ENCODE measurements around the gene ATRAID. TPM values are rescaled to one million over a fixed set of nuclear protein-coding genes. Genes with fewer than 3 reads are reported as not detected.

The ATRAID gene
- total and polyA plus RNA-seq, 9 donors = 84.5 to 121 (median 94.2) TPM

DNA sequence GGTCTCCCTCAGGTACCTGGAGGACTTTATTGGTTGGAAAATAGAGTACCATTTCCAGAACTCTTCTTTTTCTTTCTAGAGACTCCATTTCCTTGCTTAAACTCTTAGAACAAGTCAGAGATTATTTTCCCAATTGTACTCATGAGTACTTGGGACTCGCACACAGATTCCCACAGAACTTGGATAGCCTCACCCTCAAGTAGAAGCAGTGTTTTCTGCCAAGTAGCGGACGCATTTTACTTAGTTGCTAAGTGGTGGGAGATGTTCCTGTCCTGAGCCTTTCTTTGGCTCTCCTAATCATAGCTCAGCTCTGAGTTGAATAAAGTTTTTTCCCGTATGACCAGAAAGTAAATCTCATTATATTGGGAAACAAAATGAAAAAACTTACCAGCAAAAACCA, 33.8 kb downstream of the ATRAID start:
- peaks cover 15% of the 10 kb centered on the region for H3K4me1 ChIP-seq (ENCODE audit: control insufficient read depth, insufficient read depth, low read length)
- DNase-seq = peak; percentile 84
- no peak overlapping the region for H3K4me3 ChIP-seq (ENCODE audit: low read length)
- H3K36me3 ChIP-seq (ENCODE audit: control insufficient read depth, insufficient read depth, low read length) = peaks cover 43% of the 10 kb centered on the region
- no peak overlapping the region for H3K27ac ChIP-seq (ENCODE audit: low read length)
- no CpG with 5 or more reads among the region's 4 CpGs for WGBS (ENCODE audit: insufficient coverage)
- H3K27me3 ChIP-seq (ENCODE audit: control insufficient read depth, insufficient read depth, low read length) = peaks cover 16% of the 10 kb centered on the region
- H3K9me3 ChIP-seq (replicated peaks; ENCODE audit: control insufficient read depth, low read depth, low read length) = no peaks in the 10 kb centered on the region

DNA sequence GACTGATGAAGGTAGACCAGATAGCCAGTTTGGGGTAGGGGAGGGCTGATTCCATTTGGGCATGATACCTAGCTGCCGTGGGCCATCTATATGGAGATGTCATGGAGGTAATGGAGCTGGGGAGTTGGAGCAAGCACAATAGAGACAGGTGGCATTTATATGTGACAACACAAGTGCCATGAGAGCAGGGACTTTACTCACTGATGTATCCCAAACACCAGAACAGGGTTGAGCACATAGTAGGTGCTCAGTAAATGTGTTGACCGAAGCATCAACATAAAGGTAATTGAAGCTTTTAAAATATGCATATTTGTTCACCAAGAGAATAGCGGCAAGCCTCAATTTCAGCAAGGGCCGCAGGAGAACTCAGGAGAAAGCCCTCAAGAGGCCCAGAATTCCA, 36.1 kb downstream of the ATRAID start:
- H3K4me1 ChIP-seq (ENCODE audit: control insufficient read depth, insufficient read depth, low read length) = peaks cover 9% of the 10 kb centered on the region
- DNase-seq = no peak
- peaks cover 21% of the 10 kb centered on the region for H3K36me3 ChIP-seq (ENCODE audit: control insufficient read depth, insufficient read depth, low read length)
- H3K9me3 ChIP-seq (replicated peaks; ENCODE audit: control insufficient read depth, low read depth, low read length) = no peaks in the 10 kb centered on the region
- no peak overlapping the region for H3K4me3 ChIP-seq (ENCODE audit: low read length)
- 84% methylated on average over 3 of the region's 4 CpGs for WGBS (ENCODE audit: insufficient coverage)
- H3K27ac ChIP-seq (ENCODE audit: low read length) = no peak overlapping the region
- peaks cover 29% of the 10 kb centered on the region for H3K27me3 ChIP-seq (ENCODE audit: control insufficient read depth, insufficient read depth, low read length)

DNA sequence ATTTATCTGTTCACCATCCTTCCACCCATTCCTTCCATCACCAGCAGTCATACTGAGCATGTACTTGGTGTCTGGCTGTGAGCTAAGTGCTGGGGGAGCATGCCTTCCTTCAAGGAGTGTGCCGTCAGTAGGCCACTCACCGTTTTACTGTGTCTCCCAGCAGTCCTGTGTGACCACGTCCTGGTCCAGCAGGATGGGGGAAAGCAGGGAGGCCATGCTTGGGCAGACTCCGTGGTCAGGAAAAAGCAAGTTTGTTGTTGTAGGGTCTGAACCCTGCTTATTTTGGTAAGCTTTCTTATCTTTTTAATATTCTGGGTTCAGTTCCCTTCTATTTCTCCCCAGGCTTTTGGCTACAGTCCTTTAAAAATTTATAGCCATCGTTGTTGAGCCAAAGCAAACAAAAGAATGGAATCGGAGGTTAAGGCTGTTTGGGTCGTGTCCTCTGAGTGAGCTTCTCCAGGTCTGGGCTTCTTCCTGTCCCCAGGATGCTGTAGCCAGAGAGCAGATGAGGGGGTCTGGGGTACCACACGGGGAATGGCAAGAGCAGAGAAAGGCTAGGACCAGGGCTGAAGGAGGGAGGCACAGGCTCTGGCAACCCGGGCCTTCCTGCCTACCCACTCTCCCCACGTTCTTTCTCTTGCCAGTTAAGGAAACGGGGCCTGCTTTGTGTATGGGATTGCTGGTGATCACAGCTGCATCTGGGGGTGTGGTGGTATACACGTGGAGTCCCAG, 37.5 kb downstream of the ATRAID start:
- H3K27ac ChIP-seq (ENCODE audit: low read length) = no peak overlapping the region
- peaks cover 6% of the 10 kb centered on the region for H3K36me3 ChIP-seq (ENCODE audit: control insufficient read depth, insufficient read depth, low read length)
- H3K27me3 ChIP-seq (ENCODE audit: control insufficient read depth, insufficient read depth, low read length) = peaks cover 34% of the 10 kb centered on the region
- no peak overlapping the region for H3K4me3 ChIP-seq (ENCODE audit: low read length)
- DNase-seq = no peak
- H3K4me1 ChIP-seq (ENCODE audit: control insufficient read depth, insufficient read depth, low read length) = peaks cover 5% of the 10 kb centered on the region
- no peaks in the 10 kb centered on the region for H3K9me3 ChIP-seq (replicated peaks; ENCODE audit: control insufficient read depth, low read depth, low read length)
- 28% methylated on average over 4 of the region's 12 CpGs for WGBS (ENCODE audit: insufficient coverage)

DNA sequence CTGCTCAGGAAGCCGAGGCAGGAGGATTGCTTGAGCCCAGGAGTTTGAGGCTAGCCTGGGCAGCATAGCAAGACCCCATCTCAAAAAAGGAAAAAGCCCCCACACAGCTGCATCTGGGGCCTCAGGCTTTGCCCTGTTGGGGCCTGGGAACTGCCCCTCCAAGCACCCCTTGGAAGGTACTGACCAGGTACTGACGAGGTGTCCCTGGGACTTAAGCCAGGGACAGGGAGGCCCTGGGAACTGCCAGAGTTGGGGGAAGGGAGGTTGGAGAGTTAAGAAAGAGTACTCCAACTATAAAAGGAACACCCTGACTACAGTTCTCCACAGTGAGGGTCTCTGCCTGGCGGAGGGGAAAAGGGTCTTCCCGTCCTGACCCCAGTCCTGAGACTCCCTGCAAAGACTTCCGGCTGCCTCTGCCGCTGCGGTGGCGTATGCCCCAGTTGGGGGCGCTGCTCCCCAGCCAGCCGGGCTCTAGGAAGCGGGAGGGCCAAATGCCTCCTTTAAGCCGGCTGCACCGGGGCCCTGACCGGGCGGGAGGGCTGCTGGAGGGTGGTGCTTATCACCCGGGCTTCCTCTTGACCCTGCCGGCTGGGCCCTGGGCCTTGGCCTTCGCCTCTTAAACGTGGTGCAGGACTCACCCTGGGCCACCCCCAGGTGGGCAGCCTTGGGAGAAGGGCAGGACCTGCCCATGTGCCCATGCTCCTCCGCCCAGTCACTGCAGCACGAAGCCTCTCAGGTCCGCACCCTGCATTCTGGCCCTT, 38.2 kb downstream of the ATRAID start:
- 11% methylated on average over 20 of the region's 22 CpGs for WGBS (ENCODE audit: insufficient coverage)
- no peak overlapping the region for H3K4me3 ChIP-seq (ENCODE audit: low read length)
- no peak overlapping the region for H3K27ac ChIP-seq (ENCODE audit: low read length)
- peaks cover 2% of the 10 kb centered on the region for H3K36me3 ChIP-seq (ENCODE audit: control insufficient read depth, insufficient read depth, low read length)
- peaks cover 39% of the 10 kb centered on the region for H3K27me3 ChIP-seq (ENCODE audit: control insufficient read depth, insufficient read depth, low read length)
- H3K9me3 ChIP-seq (replicated peaks; ENCODE audit: control insufficient read depth, low read depth, low read length) = no peaks in the 10 kb centered on the region
- H3K4me1 ChIP-seq (ENCODE audit: control insufficient read depth, insufficient read depth, low read length) = peaks cover 5% of the 10 kb centered on the region
- DNase-seq = no peak

DNA sequence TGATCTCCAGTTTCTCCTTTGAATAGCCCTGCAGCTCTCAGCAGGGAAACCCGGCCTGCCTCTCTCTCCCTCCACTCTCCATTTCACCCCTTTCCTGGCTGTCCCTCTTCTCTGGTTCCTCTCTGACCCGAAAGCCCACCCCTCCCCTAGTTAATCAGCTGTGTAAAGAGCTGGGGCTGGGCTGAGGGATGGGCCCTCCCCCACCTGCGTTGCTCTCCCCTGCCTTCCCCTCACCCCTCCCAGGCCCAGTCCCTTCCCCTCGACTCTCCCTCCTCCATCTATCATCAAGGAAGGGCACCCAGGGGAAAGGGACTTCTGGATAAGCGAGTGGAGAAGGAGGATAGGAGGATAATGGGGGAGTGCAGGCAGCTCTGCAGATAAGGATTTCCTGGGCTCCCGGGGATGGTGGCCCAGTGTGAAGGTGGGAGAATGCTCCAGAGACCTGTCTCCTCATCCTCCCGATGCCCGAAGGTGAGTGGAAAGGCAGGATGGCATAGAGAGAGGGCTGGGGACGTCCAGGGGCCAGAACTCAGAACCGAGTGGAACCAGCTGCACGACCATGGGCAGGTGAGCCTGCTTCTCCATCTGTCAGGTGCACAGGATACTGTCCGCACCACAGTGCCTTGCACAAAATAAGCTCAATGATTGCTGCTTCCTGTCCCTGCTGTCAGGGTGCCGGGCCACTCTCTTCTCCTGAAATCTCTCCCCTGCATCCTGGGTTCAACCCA, 39.0 kb downstream of the ATRAID start:
- WGBS (ENCODE audit: insufficient coverage) = 39% methylated on average over 10 of the region's 13 CpGs
- no peaks in the 10 kb centered on the region for H3K36me3 ChIP-seq (ENCODE audit: control insufficient read depth, insufficient read depth, low read length)
- H3K27ac ChIP-seq (ENCODE audit: low read length) = no peak overlapping the region
- no peak overlapping the region for H3K4me3 ChIP-seq (ENCODE audit: low read length)
- no peak for DNase-seq
- H3K4me1 ChIP-seq (ENCODE audit: control insufficient read depth, insufficient read depth, low read length) = peaks cover 5% of the 10 kb centered on the region
- H3K27me3 ChIP-seq (ENCODE audit: control insufficient read depth, insufficient read depth, low read length) = peaks cover 43% of the 10 kb centered on the region
- H3K9me3 ChIP-seq (replicated peaks; ENCODE audit: control insufficient read depth, low read depth, low read length) = no peaks in the 10 kb centered on the region

DNA sequence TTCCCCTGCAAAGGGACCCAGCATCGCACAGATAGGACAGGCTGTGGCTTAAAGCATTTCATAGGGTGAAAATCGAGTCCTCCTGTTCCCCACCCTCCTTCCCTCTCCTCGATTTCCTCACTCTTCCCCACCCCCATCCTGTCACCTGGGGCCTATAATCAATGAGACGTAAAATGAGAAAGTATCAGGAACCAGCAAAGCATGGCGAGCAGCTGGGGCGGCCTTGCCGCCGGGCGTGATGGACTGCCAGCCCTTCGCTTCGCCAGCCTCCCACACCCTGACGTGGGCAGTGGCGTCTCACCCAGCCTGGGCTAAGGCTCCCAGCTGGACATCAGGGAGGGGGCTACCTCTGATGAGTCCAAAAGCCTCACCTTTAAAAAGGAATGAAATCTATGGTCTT, 39.9 kb downstream of the ATRAID start:
- WGBS (ENCODE audit: insufficient coverage) = 48% methylated on average over 3 of the region's 13 CpGs
- no peak for DNase-seq
- no peaks in the 10 kb centered on the region for H3K9me3 ChIP-seq (replicated peaks; ENCODE audit: control insufficient read depth, low read depth, low read length)
- H3K27ac ChIP-seq (ENCODE audit: low read length) = no peak overlapping the region
- no peak overlapping the region for H3K4me3 ChIP-seq (ENCODE audit: low read length)
- peaks cover 5% of the 10 kb centered on the region for H3K4me1 ChIP-seq (ENCODE audit: control insufficient read depth, insufficient read depth, low read length)
- H3K36me3 ChIP-seq (ENCODE audit: control insufficient read depth, insufficient read depth, low read length) = no peaks in the 10 kb centered on the region
- peaks cover 46% of the 10 kb centered on the region for H3K27me3 ChIP-seq (ENCODE audit: control insufficient read depth, insufficient read depth, low read length)

DNA sequence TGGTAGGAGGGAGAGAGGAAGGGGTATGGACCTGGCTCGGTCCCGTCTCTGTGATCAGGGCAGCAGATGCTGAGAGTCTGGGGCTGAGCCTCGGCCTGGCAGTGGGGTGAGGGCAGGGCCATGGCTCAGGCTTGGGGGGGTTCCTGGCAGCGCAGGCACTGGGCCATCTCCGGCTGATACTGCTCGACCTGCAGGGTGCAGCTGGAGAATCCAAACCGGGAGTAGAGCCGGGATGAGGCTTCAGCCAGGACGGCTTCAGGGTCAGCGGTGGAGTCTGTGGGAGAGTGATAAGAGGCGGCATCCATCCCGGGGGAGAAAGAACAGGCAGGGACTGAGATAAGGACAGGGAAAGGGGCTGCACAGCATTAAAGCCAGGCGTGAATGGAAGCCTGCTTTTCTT, 43.3 kb downstream of the ATRAID start:
- Histone ChIP-seq H3K4me1 (ENCODE audit: control insufficient read depth, insufficient read depth, low read length) (peaks cover 1% of the 10 kb centered on the region), H3K9me3 (replicated peaks; ENCODE audit: control insufficient read depth, low read depth, low read length) (no peaks in the 10 kb centered on the region), H3K27ac (ENCODE audit: low read length) (no peak overlapping the region), H3K27me3 (ENCODE audit: control insufficient read depth, insufficient read depth, low read length) (peaks cover 62% of the 10 kb centered on the region), H3K4me3 (ENCODE audit: low read length) (no peak overlapping the region), H3K36me3 (ENCODE audit: control insufficient read depth, insufficient read depth, low read length) (no peaks in the 10 kb centered on the region)
- DNase-seq = no peak
- 37% methylated on average over 11 of the region's 13 CpGs for WGBS (ENCODE audit: insufficient coverage)

DNA sequence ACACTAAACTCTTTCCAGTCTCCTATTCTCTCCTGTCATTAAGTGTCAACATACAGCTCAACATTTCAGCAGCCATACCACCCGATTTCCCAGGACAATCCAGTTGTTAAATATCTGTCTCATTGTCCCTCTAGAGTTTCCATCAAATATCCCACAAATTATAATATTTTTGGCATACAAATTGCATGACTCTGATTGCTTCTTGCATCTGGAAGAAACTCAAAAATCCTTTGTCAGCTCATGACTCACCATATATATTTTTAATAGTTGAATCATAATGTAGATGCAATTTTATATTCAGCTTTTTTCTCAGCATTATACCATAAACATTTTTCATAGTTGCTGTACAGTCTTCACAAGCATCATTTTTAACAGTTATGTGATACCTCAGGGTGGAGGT, 43.8 kb downstream of the ATRAID start:
- Histone ChIP-seq H3K27ac (ENCODE audit: low read length) (no peak overlapping the region), H3K4me1 (ENCODE audit: control insufficient read depth, insufficient read depth, low read length) (no peaks in the 10 kb centered on the region), H3K9me3 (replicated peaks; ENCODE audit: control insufficient read depth, low read depth, low read length) (no peaks in the 10 kb centered on the region), H3K4me3 (ENCODE audit: low read length) (no peak overlapping the region), H3K27me3 (ENCODE audit: control insufficient read depth, insufficient read depth, low read length) (peaks cover 62% of the 10 kb centered on the region), H3K36me3 (ENCODE audit: control insufficient read depth, insufficient read depth, low read length) (no peaks in the 10 kb centered on the region)
- whole genome bisulfite sequencing (ENCODE audit: insufficient coverage) = 13% methylated on average over 1 of the region's 1 CpG
- DNase-seq = no peak

DNA sequence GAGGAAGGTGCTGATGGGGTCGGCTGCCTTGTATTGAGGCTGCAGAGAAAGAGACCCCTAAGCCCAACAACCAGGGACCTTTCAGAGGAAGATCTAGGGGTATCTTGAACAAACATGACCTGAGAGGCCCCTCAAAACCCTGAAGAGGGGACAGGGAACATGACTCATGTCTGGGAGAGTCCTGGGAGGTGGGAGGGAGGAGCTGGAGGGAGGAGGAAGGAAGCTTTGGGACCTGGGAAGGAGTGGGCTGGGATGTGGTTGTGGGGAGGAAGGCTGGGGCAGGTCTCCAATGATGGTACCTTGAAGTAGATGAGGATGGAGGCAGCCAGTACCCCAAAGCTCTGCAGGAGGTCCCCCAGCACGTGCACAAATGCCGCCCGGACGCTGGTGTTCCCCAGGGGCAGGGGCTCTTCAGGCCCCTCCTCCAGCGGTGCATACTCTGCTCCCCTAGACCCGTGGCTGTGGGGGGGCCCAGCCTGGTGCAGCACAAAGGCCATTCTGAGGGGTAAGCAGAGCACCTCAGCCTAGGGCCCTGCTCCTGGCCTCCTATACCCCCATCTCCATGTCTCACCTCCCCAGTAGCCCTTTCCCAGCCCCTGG, 45.1 kb downstream of the ATRAID start:
- H3K4me3 ChIP-seq (ENCODE audit: low read length) = no peak overlapping the region
- WGBS (ENCODE audit: insufficient coverage) = 79% methylated on average over 5 of the region's 7 CpGs
- H3K27me3 ChIP-seq (ENCODE audit: control insufficient read depth, insufficient read depth, low read length) = peaks cover 62% of the 10 kb centered on the region
- H3K9me3 ChIP-seq (replicated peaks; ENCODE audit: control insufficient read depth, low read depth, low read length) = no peaks in the 10 kb centered on the region
- no peaks in the 10 kb centered on the region for H3K36me3 ChIP-seq (ENCODE audit: control insufficient read depth, insufficient read depth, low read length)
- peaks cover 5% of the 10 kb centered on the region for H3K4me1 ChIP-seq (ENCODE audit: control insufficient read depth, insufficient read depth, low read length)
- DNase-seq = no peak
- no peak overlapping the region for H3K27ac ChIP-seq (ENCODE audit: low read length)

DNA sequence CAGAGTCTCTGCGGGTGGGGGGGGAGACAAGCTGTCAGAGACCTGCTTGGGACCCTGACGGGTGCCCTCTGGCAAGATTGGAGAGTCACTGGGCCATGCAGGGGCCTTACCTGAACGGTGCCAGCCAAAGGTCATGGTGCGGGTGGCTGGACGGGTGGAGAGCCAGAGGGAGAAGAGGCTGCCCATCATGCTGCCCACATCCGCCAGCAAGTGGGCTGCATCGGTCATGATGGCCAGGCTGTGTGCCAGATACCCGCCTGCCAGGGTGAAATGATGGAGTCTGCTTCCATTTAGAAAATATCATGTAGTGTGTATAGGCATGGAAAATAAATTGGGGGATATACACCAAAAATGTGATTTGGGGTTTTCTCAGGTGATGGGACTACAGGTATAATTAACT, 46.2 kb downstream of the ATRAID start:
- Histone ChIP-seq H3K9me3 (replicated peaks; ENCODE audit: control insufficient read depth, low read depth, low read length) (no peaks in the 10 kb centered on the region), H3K27me3 (ENCODE audit: control insufficient read depth, insufficient read depth, low read length) (peaks cover 72% of the 10 kb centered on the region), H3K4me3 (ENCODE audit: low read length) (no peak overlapping the region), H3K36me3 (ENCODE audit: control insufficient read depth, insufficient read depth, low read length) (no peaks in the 10 kb centered on the region), H3K4me1 (ENCODE audit: control insufficient read depth, insufficient read depth, low read length) (peaks cover 10% of the 10 kb centered on the region), H3K27ac (ENCODE audit: low read length) (no peak overlapping the region)
- DNase-seq = no peak
- 80% methylated on average over 8 of the region's 8 CpGs for WGBS (ENCODE audit: insufficient coverage)
